Stimulated activated CD4-positive, alpha-beta T cell treated with anti-CD3 and anti-CD28 coated beads, Interleukin-1b, Interleukin-23, amount 100 ng/mL, for 1 hour (primary cell): Measurements from ENCODE around the gene NR4A3.
"Not testable (repeated sequence)": the region's sequence is repeated elsewhere in the genome, so short reads cannot be mapped to it uniquely, and the experiment has no call there.

Experiments
- DNase-seq, 2 donors: peaks; one replicate each; pipeline ENCODE4 v3.0.0-alpha.2; 2020; ENCODE audit warnings: low read depth in 2 of 2

Gene NR4A3

GRCh38 chr9:99833735-99834134, 12.1 kb downstream of the NR4A3 start:
- DNase-seq, result no peak

DNA sequence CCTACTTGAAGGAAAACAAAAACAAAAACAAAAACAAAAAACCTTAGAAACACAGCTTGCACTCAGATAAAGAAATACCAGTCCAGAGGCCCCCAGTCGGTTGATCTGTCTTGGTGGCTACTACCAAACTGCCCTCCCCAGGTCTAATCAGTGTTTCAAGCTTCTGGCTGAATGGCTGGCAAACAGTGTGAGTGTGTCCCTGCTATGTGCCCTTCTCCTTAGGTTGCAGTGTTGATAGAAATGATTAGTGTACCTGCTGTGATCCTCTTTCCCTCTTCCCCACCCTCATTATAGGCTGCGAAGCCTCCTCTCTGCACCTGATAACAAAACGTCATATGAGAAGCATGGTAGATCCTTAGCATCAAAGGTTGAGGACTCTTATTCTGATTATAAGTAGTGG, 12.8 kb downstream of the NR4A3 start:
- DNase-seq, result no peak

DNA sequence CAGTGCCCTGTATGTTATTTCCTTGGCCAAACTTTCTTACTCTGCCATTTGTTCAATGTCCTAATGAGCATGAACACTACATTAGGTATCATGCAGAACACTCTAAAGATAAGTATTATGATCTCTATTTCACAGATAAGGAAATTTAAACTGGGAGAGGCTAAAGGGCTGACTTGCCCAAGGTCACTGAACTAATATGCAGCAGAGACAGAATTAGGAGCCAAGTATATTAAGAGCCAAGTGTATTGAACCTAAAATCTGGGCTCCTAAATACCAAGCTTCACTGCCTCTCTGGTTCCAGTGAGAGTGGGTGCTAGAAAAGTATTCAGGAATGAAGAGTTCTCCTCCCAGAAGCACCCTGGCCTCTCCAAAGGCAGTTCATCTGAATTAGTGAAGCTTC, 13.5 kb downstream of the NR4A3 start:
- no peak for DNase-seq

DNA sequence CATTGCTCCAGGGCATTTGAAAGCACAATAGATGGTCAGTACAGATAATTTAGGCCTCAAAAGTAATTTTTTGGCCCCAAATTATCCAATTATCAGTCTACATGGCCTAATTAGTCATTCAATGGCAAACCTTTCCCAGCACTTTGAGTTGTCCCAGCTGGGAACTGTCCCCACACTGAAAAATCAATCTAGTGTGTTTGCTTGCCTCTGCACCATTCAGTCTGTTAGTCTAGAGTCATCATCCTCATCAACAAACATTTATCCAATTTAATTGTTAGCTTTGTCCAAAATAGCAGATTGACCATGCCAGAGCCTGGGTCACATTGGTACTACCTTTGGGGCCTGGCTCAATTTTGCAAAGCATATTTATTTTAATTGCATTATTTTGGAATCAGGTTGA, 13.9 kb downstream of the NR4A3 start:
- no peak for DNase-seq

DNA sequence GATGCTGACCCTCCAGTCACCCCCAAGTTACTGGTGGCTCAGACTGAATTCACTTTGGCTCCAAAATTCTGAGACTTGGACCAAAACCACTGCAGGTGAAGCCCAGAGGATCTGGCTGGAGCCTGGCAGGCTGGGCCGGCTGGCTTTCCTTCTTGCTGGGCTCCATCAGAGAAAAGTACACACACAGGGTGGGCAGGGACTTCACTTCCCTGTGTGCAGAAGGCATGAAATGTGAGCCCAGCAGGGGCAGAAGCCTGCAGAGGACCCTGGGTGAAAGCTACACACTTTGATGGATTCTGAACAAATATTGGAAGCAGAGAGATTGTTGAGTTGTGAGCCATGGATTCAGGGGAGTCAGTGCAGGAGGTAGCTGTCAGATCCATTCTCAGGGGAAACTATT, 18.4 kb downstream of the NR4A3 start:
- no peak for DNase-seq

DNA sequence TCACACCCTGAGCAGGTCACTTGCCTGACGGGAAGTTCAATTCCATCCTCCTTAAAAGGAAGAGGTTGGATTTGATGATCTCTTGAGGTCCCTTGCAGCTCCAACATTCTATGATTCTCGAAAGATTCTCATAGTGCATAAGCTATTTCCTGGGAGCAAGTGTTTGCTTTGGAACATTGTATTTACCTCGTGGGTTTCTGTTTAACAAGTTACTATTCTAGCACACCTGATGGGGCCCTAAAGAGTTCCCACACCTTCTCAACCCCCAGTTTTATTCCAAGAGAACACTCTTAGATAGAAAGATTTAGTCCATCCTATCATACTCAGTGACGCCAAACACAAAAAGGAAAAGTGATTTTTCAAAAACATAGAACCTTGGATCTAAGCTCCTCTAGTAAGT, 23.4 kb downstream of the NR4A3 start:
- DNase-seq, result no peak

DNA sequence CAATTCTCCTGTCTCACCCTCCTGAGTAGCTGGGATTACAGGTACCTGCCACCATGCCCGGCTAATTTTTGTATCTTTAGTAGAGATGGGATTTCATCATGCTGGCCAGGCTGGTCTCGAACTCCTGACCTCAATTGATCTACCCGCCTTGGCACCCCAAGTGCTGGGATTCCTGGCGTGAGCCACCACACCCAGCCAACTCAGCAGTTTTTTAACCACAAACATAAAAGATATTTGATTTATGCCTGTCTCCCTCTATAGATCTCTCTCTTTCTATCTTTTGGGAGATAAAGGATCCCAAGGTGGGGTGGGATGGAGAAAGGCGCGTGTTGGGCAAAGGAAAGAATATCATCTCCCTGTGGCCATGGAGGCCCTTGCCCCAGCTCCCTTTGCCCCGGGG, 26.8 kb downstream of the NR4A3 start:
- DNase-seq, result no peak

DNA sequence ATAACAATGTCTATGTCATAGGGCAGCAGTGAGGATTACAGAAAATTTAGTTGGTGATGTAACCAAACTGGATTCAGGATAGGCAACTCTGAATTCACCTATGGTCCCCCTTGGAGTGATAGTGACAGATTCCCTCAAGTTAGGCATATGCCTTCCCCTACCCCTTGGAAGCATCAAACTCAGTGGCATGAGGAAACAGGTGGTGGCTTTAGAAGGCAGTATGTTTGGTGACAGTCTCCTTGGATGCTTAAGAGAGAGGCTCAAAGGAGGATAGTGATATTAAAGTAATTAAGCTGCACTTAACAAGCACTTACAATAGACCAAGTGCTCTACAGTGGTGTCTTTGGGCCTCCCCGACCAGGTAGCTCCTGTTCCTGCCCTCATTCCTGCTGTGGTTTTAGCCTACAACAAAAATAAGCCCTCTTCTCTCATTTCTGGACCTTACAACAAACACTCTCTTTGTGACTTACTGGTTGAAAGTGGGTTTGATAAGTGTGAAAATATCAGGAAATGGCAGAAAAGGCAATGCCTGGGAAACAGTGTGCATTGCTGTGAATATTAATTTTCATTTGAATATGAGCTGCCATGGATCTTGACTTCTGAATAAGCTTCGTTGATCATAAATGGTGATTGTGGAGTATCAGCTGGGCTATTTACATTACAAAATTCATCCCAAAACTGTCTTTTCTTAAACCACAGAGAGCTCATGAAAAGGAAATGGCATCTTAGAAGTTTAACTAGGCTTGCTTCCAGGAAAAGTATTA, 29.2 kb downstream of the NR4A3 start:
- DNase-seq, result no peak

DNA sequence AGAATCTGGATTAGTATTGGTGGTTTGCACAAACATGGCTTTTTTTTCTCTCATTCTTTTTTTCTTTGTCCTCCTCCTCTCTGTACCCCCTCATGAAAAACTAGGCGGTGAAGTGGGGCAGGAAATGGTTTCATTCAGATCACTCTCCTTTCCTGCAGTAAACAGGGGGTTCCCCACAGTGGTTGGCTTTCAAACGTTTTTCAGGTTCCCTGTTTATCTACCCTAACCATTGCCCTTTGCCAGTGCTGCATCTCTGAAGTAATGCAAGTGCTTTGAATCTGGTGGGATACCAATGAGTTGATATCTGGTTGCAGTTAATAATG, 29.8 kb downstream of the NR4A3 start:
- no peak for DNase-seq

- DNase-seq, result no peak
Observed at GRCh38 chr9:99852617-99853016, 30.9 kb downstream of the NR4A3 start.

DNA sequence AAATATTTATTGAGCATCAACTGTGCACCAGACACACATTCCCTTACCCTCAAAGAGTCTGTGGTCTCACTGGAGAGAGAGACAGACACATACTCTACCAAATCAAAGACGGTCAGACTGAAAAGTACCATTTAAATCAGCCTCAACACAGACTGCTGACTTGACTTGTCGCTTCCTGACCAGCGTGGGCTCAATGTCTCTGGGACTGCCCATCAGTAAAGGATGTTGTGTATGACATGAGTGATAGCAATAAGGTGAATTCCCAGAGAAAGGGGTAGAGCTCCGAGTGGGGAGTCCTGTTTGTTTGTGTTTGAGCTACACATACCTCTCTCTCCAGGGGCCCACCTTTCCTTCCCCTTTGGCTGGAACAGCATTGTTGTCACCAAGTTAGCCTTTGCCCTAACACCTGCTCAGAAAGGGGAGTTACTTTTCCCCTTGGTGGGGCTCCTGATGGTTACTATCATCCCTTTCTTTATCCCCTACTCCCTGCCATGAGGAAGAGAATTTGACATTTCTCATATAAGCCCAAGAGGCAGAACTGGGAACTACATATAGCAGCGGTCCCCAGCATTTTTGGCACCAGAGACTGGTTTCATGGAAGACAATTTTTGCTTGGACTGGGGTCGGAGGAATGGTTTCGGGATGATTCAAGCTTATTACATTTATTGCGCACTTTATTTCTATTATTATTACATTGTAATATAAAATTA, 33.9 kb downstream of the NR4A3 start:
- no peak for DNase-seq

- not testable (repeated sequence) for DNase-seq
Observed at GRCh38 chr9:99857576-99857975, 35.9 kb downstream of the NR4A3 start.

- DNase-seq, result no peak
Observed at GRCh38 chr9:99858087-99858486, 36.4 kb downstream of the NR4A3 start.

DNA sequence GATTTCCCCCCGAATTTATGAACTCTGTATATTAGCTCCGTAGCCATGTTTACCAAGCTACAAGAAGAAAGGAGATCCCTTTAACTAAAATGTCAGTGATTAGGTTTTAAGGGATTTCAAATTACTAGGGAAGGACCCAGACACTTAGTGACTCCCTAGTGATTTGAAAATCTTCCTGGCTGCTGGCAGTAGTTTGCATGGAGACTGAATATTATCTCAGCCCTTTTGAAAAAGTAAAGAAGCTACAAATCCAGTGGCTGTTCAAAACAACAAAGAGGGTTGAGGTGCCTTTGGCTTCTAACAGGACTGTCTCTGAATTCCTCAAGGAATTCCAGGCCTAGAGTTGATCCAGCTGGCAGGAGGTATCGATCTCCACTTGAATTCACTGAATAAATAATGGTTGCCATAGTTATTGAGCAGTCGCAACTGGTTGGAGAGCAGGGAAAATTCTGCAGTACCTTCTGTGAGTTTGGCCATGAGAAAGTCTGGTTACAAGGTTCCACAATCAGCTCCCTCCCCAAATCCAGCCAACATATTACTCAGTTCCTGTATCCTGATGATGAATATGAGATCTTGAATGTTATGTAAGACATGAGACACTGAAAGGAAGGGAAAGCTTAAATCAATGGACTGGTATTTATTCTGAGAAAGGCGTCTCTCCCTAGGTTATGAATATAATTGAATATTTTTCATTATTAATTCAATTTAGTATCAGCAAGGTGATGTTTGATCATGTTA, 37.7 kb downstream of the NR4A3 start:
- no peak for DNase-seq

DNA sequence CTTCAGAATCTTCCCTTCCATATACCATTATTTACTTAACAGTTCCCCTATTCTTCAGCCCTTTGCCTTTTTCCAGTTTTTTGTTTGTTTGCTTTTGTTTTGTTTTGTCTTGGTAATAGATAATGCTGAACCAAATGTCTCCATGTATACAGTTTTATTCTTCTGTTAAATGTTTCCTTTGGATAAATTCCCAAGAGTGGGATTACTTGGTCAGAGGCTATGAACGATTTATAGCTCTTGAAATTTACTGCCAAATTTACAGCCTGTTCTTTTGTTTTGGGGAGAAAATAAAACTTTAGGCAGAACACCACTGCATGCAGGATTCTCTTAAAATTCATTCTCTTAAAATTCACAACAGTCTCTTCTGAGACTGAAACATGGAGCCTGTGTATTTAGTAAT, 38.6 kb downstream of the NR4A3 start:
- no peak for DNase-seq

GRCh38 chr9:99863955-99864354, 42.3 kb downstream of the NR4A3 start:
- no peak for DNase-seq

DNA sequence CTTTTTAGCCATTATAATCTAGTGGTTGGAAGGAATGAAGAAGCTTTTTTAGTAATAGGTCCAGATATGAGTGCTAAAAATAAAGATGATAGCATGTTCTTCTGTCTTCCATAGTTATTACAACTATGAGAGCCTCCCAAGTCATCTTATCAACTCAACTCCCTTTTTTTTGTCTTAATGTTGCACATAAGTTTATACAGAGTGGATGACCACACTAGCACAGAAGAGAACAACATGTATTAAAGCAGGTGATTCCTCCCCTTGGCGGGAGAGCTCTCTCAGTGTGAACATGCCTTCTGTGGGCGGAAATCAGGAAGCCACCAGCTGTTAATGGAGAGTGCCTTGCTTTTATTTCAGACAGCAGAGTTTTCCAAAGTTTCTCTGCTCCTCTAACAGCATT, 44.7 kb downstream of the NR4A3 start:
- DNase-seq, result no peak

DNA sequence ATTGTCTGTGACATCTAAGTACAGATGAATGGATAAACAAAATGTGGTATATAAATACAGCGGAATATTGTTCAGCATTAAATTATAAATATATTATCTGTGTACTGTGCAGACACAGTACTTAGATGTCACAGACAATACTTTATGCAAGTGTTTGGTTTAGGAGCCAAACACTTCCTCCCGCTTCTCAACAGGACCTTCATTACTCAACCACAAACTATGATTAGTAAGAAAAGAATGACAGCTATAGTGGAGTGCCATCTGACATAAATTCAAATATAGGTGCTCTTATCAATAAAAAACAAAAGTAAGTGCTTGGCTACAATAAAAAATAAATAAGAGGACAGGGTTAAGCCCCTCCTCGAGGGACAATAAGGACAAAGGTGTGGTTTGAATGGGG, 45.9 kb downstream of the NR4A3 start:
- DNase-seq, result no peak

DNA sequence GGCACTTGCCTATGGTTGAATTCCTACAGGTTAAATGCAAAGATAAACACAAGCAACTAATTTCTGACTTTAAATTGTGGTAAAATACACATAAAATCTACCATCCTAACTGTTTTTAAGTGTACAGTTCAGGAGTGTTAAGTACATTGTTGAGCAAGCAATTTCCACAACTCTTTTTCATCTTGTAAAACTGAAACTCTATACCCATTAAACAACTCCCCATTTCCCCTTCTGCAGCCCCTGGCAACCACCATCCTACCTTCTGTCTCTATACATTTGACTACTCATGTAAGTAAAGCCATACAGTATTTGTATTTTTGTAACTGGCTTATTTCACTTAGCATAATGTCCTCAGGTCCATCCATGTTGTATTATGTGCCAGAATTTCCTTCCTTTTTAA, 46.3 kb downstream of the NR4A3 start:
- no peak for DNase-seq

DNA sequence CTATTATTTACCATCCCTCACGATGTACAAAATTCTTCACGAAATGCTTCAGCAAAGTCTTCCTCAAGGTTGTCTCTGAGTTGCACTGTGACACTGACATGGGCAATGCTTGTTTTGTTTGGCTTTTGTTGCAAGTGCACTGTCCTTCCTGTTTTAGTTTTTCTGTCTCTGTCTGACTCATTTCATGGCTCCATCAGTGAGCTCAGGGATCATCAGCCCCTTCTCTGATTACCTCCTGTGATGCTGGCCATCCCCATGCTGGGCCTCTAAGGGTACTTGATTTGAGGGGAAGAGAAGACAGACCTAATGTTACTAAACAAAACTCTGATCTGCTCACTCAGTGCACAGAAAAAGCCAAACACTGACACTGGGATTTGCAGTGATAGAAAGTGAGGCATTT, 47.2 kb downstream of the NR4A3 start:
- DNase-seq, result no peak

GRCh38 chr9:99870126-99870525, 48.4 kb downstream of the NR4A3 start:
- no peak for DNase-seq

GRCh38 chr9:99873531-99873930, 51.8 kb downstream of the NR4A3 start:
- no peak for DNase-seq

- no peak for DNase-seq
Observed at GRCh38 chr9:99873943-99874584, 52.4 kb downstream of the NR4A3 start.
